SK-N-SH treated with all-trans-retinoic acid at 6 μM for 48 hours (cell line): Measurements from ENCODE around the gene TAPT1.

Source experiments
- ATAC-seq: fragments of 200-7000 bp; cut with Tn5 transposase; 3 replicates; pipeline ENCODE4 v1.9.1; 2020; ENCODE audit warnings: mild to moderate bottlenecking, moderate library complexity
- CSDC2 ChIP-seq: fragments of 250-450 bp; sonication (Bioruptor Pico); IDR thresholded peaks from 2 replicates; pipeline ENCODE4 v1.5.0; 2020; ENCODE audit warnings: mild to moderate bottlenecking, moderate library complexity
- ESRRG ChIP-seq: fragments of 250-450 bp; sonication (Bioruptor Pico); IDR thresholded peaks from 2 replicates; pipeline ENCODE4 v1.6.1; 2021; ENCODE audit warnings: mild to moderate bottlenecking
- OSR1 ChIP-seq: fragments of 250-450 bp; sonication (Bioruptor Pico); IDR thresholded peaks from 2 replicates; pipeline ENCODE4 v1.8.0; 2022; ENCODE audit warnings: moderate library complexity, mild to moderate bottlenecking, inconsistent platforms
- PPARA ChIP-seq: fragments of 250-450 bp; sonication (Bioruptor Pico); IDR thresholded peaks from 2 replicates; pipeline ENCODE4 v1.5.0; 2020; ENCODE audit warnings: mild to moderate bottlenecking, borderline replicate concordance
- RARB ChIP-seq: fragments of 250-450 bp; sonication (Bioruptor Pico); IDR thresholded peaks from 2 replicates; pipeline ENCODE4 v1.8.0; 2021; ENCODE audit warnings: mild to moderate bottlenecking, moderate library complexity
- TCF4 ChIP-seq: fragments of 250-450 bp; sonication (Bioruptor Pico); IDR thresholded peaks from 2 replicates; pipeline ENCODE4 v1.8.0; 2021; ENCODE audit warnings: mild to moderate bottlenecking, moderate library complexity, borderline replicate concordance
- TOX ChIP-seq: fragments of 250-450 bp; sonication (Bioruptor Pico); IDR thresholded peaks from 2 replicates; pipeline ENCODE4 v1.8.0; 2021; ENCODE audit warnings: mild to moderate bottlenecking, moderate library complexity, borderline replicate concordance
- ZC3H10 ChIP-seq: fragments of 250-450 bp; sonication (Bioruptor Pico); IDR thresholded peaks from 2 replicates; pipeline ENCODE4 v1.5.1; 2021; ENCODE audit warnings: mild to moderate bottlenecking, moderate library complexity
- ZFP3 ChIP-seq: fragments of 250-450 bp; sonication (Bioruptor Pico); IDR thresholded peaks from 2 replicates; pipeline ENCODE4 v1.5.0; 2020; ENCODE audit warnings: mild to moderate bottlenecking, moderate library complexity
- ZFP30 ChIP-seq: fragments of 450-650 bp; formaldehyde crosslinking; IDR thresholded peaks from 2 replicates; pipeline ENCODE4 v1.5.0; 2022; ENCODE audit warnings: mild to moderate bottlenecking, moderate library complexity
- ZNF565 ChIP-seq: fragments of 450-650 bp; formaldehyde crosslinking; conservative IDR thresholded peaks from 2 replicates; pipeline ENCODE4 v1.5.0; 2020; ENCODE audit warnings: low read depth, mild to moderate bottlenecking, moderate library complexity
- ZNF70 ChIP-seq: fragments of 450-650 bp; formaldehyde crosslinking; IDR thresholded peaks from 2 replicates; pipeline ENCODE4 v1.5.0; 2020; ENCODE audit warnings: mild to moderate bottlenecking, moderate library complexity
- ZNF8 ChIP-seq: fragments of 450-650 bp; formaldehyde crosslinking; IDR thresholded peaks from 2 replicates; pipeline ENCODE4 v1.5.0; 2020; ENCODE audit warnings: mild to moderate bottlenecking, moderate library complexity
- TF ChIP-seq, protein P1 (sequence below): fragments of 250-450 bp; sonication (Bioruptor Pico); IDR thresholded peaks from 2 replicates; pipeline ENCODE4 v1.5.0; 2020; ENCODE audit warnings: mild to moderate bottlenecking, moderate library complexity
- TF ChIP-seq, protein P2 (sequence below): fragments of 250-450 bp; sonication (Bioruptor Pico); IDR thresholded peaks from 2 replicates; pipeline ENCODE4 v1.5.1; 2021; ENCODE audit warnings: mild to moderate bottlenecking, moderate library complexity
- TF ChIP-seq, protein P3 (sequence below): fragments of 250-450 bp; sonication (Bioruptor Pico); IDR thresholded peaks from 2 replicates; pipeline ENCODE4 v1.5.1; 2020; ENCODE audit warnings: low read depth, mild to moderate bottlenecking, moderate library complexity
- TF ChIP-seq, protein P4 (sequence below): fragments of 250-450 bp; sonication (Bioruptor Pico); IDR thresholded peaks from 2 replicates; pipeline ENCODE4 v1.8.0; 2021; ENCODE audit warnings: low read depth, mild to moderate bottlenecking, moderate library complexity, borderline replicate concordance
- TF ChIP-seq, protein P5 (sequence below): fragments of 250-450 bp; sonication (Bioruptor Pico); IDR thresholded peaks from 2 replicates; pipeline ENCODE4 v1.8.0; 2020; ENCODE audit warnings: mild to moderate bottlenecking, moderate library complexity, borderline replicate concordance

Gene TAPT1

DNA sequence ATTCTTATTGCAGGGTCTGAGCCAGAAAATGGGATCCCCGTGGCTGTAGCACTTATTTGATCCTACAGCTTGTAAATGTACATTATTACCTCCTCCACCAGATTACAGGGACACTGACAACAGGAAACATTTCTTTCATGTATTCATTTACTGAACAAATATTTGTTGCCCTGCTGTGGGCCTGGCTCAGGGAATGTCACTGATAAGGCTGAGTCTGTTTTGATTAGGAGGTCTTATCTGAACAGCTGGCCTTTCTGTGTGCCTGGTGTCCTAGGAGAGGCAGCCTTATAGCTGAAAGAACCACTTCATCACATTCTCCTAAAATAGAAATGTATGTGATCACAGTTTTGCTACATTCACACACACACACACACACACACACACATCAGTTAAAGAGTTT lies 96.9 kb downstream of the TAPT1 start:
- ATAC-seq = peak; percentile 36; the same call in 1 of the 3 replicates
- TF ChIP-seq ZNF8 (CRISPR knock-in tag) = no peak
- TF ChIP-seq ZC3H10 (CRISPR knock-in tag) = no peak
- peak; percentile 99 for TF ChIP-seq TCF4 (CRISPR knock-in tag)
- no peak for TF ChIP-seq CSDC2 (CRISPR knock-in tag)
- TF ChIP-seq ZNF70 (CRISPR knock-in tag) = no peak
- no peak for TF ChIP-seq TOX (CRISPR knock-in tag)
- TF ChIP-seq, protein P1, sequence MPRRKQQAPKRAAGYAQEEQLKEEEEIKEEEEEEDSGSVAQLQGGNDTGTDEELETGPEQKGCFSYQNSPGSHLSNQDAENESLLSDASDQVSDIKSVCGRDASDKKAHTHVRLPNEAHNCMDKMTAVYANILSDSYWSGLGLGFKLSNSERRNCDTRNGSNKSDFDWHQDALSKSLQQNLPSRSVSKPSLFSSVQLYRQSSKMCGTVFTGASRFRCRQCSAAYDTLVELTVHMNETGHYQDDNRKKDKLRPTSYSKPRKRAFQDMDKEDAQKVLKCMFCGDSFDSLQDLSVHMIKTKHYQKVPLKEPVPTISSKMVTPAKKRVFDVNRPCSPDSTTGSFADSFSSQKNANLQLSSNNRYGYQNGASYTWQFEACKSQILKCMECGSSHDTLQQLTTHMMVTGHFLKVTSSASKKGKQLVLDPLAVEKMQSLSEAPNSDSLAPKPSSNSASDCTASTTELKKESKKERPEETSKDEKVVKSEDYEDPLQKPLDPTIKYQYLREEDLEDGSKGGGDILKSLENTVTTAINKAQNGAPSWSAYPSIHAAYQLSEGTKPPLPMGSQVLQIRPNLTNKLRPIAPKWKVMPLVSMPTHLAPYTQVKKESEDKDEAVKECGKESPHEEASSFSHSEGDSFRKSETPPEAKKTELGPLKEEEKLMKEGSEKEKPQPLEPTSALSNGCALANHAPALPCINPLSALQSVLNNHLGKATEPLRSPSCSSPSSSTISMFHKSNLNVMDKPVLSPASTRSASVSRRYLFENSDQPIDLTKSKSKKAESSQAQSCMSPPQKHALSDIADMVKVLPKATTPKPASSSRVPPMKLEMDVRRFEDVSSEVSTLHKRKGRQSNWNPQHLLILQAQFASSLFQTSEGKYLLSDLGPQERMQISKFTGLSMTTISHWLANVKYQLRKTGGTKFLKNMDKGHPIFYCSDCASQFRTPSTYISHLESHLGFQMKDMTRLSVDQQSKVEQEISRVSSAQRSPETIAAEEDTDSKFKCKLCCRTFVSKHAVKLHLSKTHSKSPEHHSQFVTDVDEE = peak; percentile 63; the same call in 1 of the 2 replicates

DNA sequence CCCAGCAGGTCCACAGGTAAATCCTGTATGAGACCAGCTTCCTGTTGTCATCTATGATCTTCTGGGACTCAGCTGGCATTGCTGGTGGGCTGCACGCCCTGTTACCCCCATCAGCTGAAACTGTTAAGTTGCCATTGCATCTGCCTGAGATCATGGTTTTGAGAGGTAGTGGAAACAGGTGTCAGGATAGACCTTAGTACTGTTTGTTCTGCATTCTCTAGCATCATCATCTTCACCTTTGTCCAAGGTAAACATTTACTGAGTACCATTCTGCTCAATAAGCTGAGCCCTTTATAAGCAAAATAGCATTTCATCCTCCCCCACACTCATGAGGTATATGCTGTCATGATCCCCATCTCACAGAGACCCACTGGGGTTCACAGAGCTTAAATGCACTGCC lies 99.6 kb downstream of the TAPT1 start:
- ATAC-seq = no peak
- TF ChIP-seq ZFP3 (CRISPR knock-in tag) = no peak
- no peak for TF ChIP-seq ESRRG (CRISPR knock-in tag)
- TF ChIP-seq TCF4 (CRISPR knock-in tag) = no peak
- TF ChIP-seq, protein P2, sequence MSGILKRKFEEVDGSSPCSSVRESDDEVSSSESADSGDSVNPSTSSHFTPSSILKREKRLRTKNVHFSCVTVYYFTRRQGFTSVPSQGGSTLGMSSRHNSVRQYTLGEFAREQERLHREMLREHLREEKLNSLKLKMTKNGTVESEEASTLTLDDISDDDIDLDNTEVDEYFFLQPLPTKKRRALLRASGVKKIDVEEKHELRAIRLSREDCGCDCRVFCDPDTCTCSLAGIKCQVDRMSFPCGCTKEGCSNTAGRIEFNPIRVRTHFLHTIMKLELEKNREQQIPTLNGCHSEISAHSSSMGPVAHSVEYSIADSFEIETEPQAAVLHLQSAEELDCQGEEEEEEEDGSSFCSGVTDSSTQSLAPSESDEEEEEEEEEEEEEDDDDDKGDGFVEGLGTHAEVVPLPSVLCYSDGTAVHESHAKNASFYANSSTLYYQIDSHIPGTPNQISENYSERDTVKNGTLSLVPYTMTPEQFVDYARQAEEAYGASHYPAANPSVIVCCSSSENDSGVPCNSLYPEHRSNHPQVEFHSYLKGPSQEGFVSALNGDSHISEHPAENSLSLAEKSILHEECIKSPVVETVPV (CRISPR knock-in tag) = no peak
- TF ChIP-seq RARB (CRISPR knock-in tag) = no peak
- no peak for TF ChIP-seq ZNF565
- TF ChIP-seq, protein P1 = no peak
- no peak for TF ChIP-seq ZNF8 (CRISPR knock-in tag)
- TF ChIP-seq ZFP30 (CRISPR knock-in tag) = no peak

DNA sequence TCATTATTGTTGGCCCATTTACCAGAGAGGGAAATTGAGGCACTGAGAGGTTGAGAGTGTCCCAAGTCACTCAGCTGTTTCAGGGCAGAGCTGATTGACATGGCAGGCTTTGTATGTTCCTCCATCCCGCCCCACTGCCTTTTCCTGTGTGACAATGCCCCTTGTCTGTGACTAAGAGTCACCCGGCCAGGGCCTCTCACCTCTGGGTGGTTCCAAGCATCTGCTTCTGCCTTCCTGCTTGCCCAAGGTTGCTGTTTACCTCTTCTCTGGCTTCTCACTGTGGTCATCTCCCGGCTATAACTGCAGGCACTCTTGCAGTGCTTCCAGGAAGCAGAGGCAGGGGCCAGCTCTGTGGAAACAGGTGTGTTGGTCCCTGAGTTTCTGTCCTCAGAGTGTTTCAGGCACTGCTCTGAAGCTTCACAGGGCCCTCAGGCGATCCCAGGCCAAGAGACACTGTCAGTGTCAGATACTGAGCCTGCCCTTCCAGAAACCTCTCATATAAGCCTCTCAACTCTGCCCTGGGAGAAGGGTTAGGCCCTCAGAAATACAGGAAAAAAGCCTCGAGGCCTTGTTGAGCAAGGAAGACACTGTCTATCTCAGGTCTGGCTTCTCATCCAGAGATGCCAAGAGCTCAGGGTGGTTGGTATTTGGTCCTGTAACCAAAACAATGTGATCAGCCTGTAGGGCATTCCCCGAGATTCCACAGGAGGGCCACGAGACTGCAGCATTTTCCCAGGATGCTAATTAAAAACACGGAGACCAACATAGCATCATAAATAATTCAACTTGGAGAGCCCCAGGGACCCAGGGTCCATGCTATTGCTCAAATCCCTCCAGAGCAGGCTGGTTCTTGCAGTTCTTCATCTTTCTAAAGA lies 100.5 kb downstream of the TAPT1 start:
- ATAC-seq = peak; percentile 55
- TF ChIP-seq PPARA (CRISPR knock-in tag) (no peak), CSDC2 (CRISPR knock-in tag) (no peak), TOX (CRISPR knock-in tag) (no peak), OSR1 (CRISPR knock-in tag) (no peak), TCF4 (CRISPR knock-in tag) (no peak), ZC3H10 (CRISPR knock-in tag) (no peak), RARB (CRISPR knock-in tag) (no peak), ZNF8 (CRISPR knock-in tag) (no peak), ZNF70 (CRISPR knock-in tag) (no peak)
- TF ChIP-seq, protein P2 (CRISPR knock-in tag) = no peak
- TF ChIP-seq, protein P1 = no peak
- TF ChIP-seq, protein P3, sequence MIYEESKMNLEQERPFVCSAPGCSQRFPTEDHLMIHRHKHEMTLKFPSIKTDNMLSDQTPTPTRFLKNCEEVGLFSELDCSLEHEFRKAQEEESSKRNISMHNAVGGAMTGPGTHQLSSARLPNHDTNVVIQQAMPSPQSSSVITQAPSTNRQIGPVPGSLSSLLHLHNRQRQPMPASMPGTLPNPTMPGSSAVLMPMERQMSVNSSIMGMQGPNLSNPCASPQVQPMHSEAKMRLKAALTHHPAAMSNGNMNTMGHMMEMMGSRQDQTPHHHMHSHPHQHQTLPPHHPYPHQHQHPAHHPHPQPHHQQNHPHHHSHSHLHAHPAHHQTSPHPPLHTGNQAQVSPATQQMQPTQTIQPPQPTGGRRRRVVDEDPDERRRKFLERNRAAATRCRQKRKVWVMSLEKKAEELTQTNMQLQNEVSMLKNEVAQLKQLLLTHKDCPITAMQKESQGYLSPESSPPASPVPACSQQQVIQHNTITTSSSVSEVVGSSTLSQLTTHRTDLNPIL (CRISPR knock-in tag) = no peak
- TF ChIP-seq, protein P4, sequence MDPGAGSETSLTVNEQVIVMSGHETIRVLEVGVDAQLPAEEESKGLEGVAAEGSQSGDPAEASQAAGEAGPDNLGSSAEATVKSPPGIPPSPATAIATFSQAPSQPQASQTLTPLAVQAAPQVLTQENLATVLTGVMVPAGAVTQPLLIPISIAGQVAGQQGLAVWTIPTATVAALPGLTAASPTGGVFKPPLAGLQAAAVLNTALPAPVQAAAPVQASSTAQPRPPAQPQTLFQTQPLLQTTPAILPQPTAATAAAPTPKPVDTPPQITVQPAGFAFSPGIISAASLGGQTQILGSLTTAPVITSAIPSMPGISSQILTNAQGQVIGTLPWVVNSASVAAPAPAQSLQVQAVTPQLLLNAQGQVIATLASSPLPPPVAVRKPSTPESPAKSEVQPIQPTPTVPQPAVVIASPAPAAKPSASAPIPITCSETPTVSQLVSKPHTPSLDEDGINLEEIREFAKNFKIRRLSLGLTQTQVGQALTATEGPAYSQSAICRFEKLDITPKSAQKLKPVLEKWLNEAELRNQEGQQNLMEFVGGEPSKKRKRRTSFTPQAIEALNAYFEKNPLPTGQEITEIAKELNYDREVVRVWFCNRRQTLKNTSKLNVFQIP (CRISPR knock-in tag) = no peak
- TF ChIP-seq, protein P5, sequence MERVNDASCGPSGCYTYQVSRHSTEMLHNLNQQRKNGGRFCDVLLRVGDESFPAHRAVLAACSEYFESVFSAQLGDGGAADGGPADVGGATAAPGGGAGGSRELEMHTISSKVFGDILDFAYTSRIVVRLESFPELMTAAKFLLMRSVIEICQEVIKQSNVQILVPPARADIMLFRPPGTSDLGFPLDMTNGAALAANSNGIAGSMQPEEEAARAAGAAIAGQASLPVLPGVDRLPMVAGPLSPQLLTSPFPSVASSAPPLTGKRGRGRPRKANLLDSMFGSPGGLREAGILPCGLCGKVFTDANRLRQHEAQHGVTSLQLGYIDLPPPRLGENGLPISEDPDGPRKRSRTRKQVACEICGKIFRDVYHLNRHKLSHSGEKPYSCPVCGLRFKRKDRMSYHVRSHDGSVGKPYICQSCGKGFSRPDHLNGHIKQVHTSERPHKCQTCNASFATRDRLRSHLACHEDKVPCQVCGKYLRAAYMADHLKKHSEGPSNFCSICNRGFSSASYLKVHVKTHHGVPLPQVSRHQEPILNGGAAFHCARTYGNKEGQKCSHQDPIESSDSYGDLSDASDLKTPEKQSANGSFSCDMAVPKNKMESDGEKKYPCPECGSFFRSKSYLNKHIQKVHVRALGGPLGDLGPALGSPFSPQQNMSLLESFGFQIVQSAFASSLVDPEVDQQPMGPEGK (CRISPR knock-in tag) = no peak
